GM10266 (cell line): ENCODE measurements around the gene TBX2.

Experiments
- DNase-seq: peaks from one replicate; pipeline ENCODE4 v3.0.0; 2012; ENCODE audit errors: extremely low spot score
- CTCF ChIP-seq: IDR thresholded peaks from 2 replicates; pipeline ENCODE4 v1.5.1; 2012; ENCODE audit warnings: mild to moderate bottlenecking, low read depth; ENCODE audit not compliant: control insufficient read depth, insufficient read depth; ENCODE audit errors: missing control alignments

Gene TBX2

GRCh38 chr17:61449707-61450640, 50.3 kb downstream of the TBX2 start:
- TF ChIP-seq CTCF: no peak
- DNase-seq: no peak

DNA sequence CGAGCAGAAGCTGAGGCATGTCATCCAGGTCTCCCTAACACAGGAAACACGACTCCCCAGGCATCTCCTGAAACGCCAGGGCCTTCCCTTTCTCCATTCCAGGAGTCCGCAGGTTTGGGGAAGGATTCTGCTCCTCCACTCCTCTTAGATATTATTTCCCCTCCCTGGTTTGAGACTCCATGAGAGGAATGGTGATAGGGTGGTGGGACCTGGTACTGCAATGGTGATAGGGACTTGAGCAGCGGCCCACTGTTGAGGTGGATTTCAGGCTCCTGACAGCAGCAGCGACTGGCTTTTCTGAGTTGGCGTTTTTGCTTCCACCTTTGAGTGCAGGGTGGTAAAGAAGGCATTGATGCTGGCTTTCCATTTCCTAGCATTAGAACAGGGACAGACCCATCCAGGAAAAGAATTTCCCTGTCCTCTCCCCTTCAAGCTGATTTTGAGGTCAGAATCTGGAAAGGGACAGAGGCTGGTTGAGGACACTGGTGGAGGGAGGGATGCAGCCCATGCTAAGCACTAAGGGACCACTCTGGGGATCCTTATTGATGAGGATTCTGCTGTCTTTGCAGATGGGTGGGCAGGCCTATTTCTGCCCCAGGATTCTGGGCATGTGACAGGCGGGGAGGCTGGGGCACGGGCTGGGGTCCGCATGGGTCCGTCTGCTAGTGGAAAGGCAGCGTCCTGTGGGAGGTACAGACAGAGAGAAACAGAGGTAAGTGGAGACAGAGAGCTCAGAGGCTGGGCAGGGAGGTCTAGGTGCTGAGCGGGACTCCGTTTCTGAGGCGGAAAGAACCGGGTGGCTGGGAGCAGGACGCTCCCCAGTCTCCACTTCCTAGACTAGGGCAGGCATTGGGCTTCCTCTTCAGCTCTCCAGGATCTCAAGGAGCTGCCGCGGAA, 51.2 kb downstream of the TBX2 start:
- DNase-seq: no peak
- TF ChIP-seq CTCF: no peak

DNA sequence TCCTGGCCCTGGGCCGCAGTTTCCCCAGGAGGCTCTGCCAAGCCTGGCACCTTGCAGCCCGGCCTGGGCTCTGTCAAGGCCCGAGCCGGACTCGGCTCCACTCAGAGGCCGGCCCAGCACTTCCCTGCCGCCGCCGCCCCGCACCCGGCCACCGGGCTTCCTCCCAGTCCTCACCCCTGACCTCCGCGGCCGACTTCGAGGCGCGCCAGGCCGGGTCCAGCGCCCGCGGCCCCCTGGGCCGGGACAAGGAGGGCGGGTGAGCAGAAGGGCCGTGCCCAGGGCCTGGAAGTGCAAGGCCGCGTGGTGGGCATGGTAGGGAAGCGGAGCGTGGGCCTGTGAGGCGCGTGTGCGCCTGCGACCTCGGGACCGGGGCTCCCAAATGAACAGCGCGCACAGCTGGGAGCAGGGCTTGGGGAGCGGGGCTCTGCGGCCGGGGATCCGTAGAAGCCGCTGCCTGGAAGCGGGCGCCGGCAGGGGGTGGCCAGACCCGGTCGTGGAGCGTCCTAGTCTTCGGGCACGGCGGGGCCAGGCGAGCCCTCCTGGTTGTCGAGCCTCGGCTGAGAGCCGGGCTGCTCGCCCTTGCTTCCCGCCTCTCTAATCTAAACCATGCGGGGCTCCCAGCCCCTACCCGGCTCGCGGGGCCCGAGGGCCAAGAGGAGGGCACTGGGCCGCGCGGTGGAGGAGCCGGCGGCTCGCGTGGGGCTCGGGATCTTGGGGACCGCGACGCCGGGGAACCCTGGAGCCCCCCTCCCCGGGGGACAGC, 52.1 kb downstream of the TBX2 start:
- DNase-seq: no peak
- TF ChIP-seq CTCF: no peak

DNA sequence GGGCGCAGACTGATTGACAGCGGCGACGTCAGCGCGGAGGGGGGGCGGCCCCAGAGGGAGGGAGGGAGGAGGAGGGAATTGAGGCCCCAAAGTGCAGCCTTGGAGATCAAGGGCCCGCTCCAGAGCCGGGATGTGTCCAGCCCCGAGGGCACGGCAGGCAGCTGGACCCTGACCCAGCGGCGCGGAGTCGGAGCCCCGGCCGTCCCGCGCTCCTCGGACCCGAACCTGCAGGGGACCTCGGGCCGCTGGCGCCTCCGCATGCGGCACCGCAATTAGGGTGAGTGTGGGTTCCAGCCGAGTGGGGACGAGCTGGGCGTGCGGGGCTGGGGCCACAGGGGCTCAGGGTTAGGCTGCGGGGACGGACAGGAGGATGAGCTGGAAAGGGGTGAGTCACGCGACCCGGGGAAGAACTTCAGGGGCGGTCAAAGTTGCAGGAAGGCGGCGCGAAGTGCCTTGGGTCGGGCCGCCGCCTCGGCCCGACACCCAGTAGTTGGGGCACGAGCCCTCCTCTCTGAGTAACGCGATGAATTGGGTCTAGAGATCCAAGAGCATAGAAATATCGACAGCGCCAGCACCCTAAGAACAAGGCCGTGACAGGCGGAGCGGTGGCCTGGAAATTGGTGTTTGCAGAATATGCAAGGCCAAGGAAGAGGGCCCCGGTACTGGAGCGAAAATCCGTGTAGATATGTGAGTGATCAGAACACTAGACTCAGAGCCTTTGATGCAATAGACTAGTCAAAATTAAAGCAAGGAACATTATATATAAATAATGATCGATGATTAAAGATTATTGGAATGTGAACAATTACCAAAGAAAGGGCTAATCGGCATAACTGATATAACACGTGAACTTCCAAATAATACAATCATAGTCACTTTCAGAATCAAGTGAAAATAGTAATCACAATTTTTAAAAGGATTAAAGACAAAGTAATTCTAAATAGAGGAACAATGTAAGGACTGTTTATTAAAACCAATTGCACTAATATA, 53.0 kb downstream of the TBX2 start, which contains the start of gene TBX4:
TSS of gene TBX4 (plus strand) at position 122 of the 990 bp plus-strand sequence. CDS start 4,069 bp downstream, outside the sequence.
- DNase-seq: no peak
- no peak for TF ChIP-seq CTCF

- no peak for TF ChIP-seq CTCF
- no peak for DNase-seq
Measured at GRCh38 chr17:61453566-61454380, 54.1 kb downstream of the TBX2 start.
